ENCODE measurements around the gene CSHL1.
"Not testable (repeated sequence)": the region's sequence is repeated elsewhere in the genome, so short reads cannot be mapped to it uniquely, and the experiment has no call there.

Gene CSHL1

DNA sequence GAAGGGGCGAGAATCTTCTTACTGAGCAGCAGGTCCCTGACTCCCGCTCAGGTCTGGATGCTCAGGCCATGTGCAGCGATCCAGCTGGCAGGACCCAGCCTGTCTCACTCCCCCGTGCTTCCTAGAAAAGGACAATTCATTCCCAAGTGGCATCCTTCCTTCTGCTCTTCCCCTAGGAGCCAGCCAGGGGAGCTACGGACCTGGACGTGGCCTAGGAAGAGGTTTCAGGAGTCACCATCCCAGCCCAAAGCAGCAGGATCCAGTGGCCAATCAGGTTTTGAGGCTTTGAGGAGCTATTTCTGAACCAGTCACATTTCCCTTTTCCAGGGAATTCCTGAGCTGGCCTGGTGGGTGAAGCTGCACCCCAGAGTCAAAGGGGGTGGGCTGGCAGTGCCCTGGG, 28.8 kb upstream of the CSHL1 start:
- DNase-seq: no peak

DNA sequence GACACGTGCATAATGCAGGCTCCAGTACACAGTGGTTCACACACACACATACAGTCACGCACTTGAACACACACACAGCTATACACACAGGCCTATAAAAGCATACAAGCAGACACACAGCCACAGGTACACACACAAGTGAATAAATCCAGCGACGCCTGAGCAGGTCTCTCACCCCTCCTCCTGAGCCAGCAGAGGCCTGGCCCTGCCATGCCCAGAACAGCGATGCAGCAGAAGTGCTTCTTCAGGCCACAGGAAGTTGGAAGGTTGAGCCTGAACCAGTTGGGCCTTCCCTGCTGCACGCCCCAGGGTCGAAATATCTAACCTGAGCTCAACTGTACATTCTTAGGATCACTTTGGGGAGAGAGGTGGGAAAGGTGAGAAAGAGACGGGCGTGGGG, 28.3 kb upstream of the CSHL1 start:
- no peak for DNase-seq

DNA sequence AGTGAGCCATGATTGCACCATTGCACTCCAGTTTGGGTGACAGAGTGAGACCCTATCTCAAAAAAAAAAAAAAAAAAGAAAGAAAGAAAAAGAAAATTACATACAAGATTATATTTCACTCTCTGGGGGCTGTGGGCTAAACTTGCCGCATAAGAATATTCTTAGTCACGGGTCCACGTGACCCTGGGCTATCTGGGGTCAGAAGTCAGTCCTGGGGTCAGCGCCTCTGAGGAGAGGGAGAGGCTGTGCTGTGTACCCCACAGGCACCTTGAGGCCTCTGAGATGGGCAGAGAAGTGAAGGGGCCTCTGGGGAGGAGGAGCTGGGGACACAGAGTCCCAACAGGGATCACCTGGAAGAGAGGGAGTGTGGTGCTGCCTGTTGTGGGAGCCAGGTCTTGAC, 26.9 kb upstream of the CSHL1 start:
- no peak for DNase-seq

DNA sequence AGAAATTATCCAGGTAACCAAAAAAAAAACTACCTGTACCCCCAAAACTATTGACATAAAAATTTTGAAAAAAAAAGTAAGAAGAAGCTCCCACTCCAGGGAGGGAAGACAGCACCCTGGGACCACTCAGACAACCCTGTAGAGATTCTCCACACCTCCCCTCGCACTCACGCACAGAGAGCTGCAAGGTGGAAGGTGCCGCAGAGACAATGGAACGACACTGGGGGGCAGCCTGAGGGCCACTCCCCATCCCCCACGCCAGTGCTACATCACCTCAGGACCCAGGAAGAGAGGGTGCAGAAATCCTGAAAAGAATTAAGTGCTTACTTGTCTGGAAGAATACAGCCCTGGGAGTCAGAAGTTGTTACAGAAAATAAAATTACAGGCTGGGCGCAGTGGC, 26.3 kb upstream of the CSHL1 start:
- no peak for DNase-seq

DNA sequence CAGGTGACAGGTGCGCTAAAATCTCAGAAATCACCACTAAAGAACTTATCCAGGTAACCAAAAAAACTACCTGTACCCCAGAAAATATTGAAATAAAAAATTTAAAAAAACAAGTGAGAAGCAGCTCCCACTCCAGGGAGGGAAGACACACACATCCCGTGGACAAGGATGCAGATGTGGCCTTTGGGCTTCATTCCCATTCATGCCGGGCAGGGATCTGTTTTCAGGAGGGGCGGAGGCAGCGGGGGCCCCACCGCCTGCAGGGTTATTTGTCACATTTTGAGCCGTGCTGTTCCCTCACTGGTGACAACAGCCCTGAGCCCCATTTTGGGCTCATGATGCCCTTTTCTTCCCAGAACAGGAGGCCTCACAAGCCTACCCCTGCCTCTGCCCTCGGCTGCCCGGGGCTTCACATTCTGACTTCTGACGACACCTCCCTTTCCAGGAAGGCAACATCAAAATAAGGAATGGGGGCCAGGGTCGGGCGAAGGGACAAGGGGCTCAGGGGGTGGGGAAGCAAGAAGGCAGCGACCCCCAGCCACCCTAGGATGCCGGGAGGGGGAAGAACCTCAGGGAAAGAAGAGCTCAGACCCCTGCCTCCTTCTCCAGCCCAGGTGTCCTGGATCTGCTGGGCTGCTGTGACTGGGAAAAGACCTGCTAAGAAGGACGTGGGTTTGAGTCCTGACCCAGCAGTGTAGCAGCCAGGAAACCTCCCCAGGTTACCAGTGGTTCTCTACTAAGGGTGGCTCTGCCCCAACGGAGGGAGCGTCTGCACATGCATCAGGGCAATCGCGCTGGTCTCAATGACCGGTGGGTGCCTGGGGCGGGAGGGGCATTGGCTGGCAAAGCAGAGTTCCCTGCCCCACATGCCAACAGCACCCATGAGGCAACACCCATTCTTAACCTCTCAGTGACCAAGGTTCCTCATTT, 23.4 kb upstream of the CSHL1 start:
- no peak for DNase-seq

DNA sequence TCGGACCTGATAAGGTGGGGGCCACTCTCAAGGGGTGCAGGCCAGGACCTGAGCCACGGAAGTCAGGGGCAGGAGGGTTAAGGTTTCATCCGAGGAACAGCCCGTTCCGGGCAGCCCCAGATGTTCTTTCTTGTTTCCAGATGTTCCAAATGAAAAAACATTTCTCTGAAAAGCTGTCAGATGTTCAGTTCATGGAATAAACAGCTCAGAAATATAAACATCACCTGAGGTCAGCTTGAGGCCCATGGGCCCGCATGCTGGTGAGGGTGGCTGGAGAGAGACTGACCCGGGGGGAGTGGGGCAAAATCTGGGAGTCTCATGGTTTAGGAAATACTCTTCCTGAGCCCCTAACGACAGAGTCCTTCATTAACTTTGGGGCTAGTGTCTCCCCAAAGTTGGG, 22.5 kb upstream of the CSHL1 start:
- no peak for DNase-seq

DNA sequence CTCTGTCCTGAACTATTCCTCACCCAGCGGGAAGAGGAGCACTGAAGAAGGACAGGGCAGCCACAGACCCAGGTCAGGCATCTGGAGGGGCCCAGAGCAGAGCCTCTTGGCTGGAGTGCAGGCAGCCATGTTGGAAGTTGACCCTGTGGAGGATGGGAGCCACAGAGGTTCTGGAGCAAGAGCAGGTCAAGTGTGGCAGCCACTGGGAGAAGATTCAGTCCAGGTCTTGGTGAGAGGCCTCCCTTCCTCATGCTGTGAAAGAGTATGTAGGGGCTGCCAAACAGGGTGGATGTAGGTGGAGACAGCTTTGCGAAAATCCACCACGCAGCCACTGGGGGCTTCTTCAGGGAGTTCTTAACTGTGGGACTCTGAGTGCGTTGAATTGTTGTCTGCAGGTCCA, 21.7 kb upstream of the CSHL1 start:
- DNase-seq: no peak

DNA sequence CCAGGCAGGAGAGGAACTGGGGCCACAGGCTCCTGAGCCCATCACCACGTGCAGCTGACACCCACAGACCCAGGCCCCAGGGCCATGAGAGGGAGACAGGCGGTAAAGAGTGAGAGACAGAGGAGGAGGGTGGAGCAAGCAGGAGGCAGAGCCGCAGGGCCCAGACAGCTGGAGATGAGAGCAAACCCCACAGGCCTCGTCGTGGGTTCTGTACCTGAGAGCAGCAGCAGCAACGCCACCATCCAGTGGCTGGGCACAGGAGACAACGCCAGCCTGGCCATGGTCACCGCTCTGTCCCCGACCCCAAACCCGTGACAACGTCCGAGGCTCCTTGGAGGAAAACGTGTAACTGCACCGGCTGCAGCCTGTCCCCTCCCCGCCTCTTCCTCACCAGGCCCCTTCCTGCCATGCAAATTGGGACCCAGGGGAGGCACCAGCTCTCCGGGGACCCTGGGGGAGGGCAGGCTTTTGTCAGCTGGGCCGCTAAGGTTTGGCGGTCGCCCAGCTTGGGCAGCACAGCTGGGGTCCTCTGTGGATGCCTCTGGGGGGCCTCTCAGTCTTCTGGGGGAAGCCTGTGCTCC, 21.0 kb upstream of the CSHL1 start, which contains the start of gene CD79B:
Gene CD79B (minus strand): TSS at position 351 of the 581 bp plus-strand sequence. CDS start 70 bp downstream, at position 281.
- DNase-seq: no peak

DNA sequence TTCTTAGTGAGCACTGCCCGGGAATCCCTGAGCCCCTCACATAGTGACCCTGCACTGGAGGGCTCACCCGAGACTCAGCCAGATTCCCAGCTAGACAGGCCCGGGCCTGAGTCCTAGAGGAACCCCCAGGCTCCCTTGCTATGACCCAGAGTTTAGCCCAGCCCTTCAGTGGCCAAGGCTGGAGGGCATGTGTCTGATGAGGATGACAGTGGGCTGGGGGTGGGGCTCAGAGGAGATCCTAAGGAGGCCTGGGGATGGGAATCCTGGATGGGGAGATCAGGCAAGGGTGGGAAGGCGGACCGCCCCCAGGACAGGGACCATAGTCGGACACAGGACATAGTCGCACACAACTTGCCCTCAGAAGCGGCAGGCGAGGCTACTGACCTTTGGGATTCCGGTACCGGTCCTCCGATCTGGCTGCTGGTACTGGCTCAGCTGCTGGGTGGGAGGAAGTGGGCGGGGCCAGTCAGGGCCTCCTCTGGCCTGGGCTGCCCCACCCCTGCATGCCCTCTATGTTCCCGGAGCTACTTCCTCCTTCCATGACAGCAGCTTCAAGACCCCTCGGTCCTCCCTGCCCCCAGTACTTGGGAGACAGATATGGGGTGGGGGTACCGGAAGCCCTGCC, 20.0 kb upstream of the CSHL1 start:
- DNase-seq: no peak

DNA sequence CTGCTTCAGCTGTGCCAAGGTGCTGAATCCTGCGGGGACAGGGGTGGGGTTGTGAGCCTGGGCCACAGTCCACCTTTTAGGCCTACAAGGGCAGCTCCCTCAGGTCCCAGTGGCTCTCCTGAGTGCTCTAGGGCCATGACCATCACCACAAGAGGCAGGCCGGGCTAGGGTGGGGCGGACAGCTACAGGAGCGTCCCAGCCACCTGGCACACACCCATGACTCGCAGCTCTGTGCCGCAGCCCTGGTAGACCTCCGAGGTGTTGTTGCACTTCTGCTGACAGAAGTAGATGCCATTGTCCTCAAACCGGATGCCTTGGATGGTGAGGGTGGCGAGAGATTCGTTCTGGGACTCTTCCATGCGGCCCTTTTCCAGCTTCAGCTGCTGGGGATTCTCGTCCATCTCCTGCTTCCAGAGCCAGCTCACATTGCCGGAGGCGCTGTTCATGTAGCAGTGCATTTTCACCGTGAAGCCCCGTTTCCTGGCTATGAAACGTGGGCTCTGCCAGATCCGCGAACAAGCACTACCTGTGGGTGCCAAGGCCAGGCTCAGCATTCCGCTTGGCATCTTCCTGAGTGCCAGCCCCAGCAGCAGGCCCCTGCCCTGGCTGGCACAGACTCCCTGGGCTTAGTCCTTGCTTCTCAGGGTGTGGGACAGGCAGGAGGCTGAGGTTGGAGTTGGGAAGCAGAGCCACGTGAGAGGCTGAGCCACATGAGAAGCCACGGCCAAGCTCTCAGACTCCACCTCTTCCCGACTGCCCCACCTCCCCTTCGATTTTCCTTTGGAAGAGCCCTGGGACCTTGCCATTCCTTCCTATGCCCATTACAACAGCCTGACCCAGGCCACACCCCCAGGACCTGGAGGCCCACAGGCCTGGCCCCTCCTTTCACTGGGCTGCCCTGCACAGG, 19.1 kb upstream of the CSHL1 start:
- no peak for DNase-seq

DNA sequence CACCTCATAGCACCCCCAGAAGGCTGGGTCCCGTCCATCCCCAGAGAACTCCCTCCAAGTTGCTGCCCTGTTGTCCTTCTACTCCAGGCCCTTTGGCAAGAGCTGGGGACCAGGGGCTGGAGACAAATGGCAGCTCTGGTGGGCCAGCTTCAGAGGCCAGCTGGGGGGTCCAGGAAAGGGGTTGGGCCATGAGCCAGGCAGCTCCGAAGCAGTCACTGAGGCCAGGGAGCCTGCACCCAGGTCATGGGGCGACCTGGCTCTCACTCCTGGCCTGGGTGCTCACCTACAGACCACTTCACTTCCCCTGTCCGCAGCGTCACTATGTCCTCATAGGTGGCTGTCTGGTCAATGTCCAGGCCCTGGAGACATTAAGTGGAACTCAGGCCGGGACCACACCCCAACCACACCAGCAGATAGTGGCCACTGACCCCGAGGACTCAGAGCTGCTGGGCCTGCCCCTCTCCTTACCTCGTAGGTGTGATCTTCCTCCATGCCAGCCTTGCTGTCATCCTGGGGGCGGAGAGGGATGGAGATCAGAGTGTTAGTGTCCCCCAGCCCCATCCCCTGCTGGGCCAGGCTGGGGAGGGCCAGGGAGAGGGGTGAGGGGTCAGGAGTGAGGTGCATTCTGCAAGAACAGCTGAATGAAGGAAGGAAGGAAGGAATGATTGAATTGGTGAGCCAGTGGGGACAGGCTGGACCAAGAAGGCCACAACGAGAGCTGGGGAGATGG, 18.1 kb upstream of the CSHL1 start:
- DNase-seq: no peak

DNA sequence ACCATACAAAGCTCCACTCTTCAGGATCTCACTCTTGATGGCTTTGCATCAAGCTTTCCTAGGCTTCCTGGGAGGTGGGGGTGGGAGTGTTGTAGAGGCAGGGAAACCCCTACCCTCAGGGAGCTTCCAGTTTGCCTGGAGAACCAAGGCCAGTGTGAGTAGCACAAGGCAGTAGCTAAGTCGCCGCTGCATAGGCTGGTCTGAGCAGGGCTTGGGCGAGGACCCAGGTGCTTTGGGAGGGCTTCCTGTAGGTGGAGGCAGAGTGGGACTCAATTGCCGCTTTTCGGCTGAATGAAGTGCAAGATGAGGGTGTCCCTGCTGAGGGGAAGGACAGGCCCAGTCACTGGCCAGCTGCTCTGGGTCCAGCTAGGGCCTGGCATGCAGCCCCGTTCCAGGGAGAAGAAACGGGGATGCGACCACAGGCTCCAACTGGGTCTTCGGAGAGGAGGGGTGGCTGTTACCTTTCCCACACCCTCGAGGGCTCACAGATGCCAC, 17.2 kb upstream of the CSHL1 start:
- DNase-seq: no peak

DNA sequence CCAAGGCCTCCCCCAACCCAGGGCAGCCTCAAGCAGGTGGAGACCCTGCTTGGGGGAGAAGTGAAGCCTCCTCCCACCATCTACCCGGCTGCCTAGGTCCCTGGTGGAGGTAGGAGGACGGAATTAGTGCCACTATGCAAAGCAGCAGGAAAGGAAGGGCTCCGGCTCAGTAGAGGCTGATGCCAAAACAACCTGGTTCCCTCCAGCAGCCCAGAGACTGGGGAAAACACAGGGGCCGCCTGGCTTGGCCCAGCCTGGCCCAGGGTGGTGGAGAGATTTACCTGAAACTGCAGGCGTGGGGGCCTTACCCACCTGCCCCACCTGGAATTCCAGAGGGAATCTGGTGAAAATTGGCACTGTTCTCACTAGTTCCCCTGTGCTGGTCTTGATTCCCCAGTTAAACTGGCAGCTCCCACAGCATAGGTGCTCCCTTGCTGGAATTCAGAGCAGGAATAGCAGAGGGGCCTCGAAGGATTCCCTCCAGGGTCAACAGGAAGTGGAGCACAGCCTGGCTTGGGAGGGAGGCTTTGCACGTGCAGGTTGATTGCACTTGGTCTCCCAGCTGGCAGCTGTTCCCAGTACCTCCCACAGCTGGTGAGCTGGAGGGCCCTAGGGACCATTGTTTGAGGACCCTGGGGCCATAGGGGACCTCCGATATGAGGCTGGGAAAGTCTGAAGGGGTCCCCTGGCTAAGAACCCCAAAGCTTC, 16.6 kb upstream of the CSHL1 start:
- DNase-seq: no peak

DNA sequence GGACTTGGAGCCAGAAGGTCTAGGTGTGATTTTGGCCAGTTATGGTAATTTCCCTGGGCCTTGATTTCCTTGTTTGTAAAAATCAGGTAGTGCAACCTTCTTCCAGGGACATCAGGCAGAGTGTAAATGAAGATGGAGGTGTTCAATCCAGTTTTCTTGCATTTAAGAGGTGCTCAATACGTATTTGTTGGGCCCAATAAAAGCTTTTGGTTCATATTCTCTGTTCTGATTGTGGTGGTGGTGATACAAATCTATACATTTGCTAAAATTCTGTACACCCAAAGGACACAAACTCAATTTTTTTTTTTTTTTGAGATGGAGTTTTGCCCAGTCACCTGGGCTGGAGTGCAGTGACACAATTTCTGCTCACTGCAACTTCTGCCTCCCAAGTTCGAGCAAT, 15.1 kb upstream of the CSHL1 start:
- no peak for DNase-seq

DNA sequence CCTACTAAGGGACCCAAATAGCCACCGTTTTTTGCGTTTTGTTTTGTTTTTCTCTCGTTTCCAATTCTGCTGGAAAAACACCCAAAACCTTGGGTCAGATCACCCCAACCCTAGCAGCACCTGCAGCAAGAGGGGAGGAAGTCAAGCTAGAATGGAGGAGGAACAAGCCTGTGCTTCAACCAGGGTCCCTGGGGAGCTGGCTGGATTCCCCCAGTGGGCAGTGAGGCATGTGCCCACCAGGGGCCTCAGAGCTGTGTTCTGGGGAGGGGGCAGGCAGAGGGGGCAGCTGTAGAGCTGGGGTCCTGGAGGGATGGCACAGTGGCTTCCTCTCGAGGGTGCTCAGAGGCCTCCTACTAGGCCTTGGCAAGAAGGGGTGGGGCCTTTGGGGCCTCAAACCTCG, 14.6 kb upstream of the CSHL1 start:
- no peak for DNase-seq

DNA sequence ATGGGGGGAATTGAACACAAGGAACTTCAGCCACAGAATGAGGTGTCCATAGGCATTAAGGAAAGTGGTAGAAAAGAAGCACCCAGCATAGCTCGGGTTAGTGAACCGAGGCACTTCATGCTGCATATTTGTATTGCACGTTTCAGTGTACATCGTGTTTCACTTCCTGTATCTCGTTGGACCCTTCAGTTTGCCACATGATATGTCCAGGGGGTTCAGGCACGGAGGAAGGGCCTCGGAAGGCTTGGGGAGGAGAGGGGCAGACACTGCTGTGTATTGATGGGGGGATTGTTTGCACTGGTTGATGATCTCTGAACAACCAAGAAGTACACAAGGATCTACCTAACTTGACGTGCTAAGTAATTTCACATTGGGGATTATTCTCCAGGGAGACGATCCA, 11.3 kb upstream of the CSHL1 start:
- DNase-seq: not testable (repeated sequence)

DNA sequence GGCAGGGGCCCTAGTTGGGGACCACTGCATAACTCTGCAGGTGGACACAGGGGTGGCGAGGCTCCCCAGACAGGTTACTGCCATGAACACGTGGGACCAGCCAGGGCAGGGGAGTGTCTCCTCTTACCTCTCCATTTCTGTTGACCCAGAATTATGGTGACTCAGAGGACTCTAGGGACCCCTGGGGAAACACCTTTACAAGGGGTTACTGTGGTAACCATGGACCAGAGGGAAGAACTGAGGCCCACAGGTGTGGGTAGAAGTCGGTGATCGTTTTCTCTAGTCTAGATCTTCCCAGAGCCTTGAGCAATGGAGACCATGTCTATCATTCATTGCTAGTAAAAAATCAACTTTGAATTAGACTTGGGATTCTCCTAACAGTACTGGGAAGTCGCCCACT, 9.7 kb upstream of the CSHL1 start:
- DNase-seq: not testable (repeated sequence)

DNA sequence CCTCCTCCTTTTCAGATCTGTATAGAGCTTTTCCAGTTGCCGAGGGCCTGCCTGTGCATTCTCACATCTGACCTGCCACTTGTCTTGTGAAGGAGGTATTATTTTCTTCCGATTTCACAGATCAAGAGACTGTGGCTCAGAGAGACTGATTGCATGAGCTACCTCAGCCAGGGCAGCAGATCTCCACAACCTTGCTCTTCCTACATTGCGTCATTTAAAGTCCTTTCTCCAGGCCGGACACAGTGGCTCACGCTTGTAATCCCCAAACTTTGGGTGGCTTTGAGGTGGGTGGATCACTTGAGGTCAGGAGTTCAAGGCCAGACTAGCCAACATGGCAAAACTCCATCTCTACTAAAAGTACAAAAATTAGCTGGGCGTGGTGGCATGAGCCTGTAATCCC, 9.0 kb upstream of the CSHL1 start:
- not testable (repeated sequence) for DNase-seq

DNA sequence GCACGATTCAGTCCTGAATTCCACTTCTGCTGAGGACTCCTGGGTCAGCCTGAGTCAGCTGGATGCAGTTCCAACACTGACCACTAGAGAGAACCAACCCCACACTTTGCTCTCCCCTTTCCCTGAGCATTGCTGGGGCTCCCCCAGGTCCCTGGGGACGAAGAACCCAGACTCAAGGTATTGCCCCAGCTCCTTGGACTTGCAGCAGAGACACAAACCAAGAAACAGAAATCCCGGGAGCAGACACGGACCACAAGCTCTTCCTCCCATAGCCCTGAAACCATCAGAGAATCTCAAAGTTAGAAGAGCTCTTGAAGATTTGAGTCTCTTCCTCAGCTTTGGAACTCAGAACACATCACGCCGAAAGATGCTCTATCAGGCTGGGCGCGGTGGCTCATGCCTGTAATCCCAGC, 8.3 kb upstream of the CSHL1 start:
- peak; percentile 39 for DNase-seq

DNA sequence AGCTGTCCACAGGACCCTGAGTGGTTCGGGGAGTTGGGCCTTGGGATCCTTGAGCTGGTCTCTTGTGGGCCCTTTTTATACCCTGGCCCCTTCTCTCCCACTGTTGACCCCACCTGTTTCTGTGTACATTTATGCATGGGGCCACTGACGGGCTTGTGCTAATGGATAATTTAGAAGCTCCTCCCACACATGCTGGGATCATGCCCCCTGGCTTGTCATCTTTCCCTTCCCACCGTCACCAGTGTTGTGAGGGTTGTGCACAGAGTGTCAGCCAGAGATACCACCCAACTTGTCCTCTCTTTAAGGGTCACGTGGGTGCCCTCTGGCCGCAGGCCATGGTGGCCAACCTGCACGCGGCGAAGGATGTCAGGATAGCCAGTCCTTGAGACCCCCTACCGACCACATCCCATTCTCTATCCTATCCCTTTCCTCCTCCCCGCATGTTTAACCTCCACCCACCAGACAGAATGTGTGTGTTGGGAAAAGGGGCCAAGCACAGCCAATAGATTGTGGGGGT, 7.8 kb upstream of the CSHL1 start, which contains the start of gene GH1:
Gene GH1 (minus strand): TSS at position 51 of the 517 bp plus-strand sequence. CDS start 63 bp downstream, outside the sequence.
- not testable (repeated sequence) for DNase-seq

DNA sequence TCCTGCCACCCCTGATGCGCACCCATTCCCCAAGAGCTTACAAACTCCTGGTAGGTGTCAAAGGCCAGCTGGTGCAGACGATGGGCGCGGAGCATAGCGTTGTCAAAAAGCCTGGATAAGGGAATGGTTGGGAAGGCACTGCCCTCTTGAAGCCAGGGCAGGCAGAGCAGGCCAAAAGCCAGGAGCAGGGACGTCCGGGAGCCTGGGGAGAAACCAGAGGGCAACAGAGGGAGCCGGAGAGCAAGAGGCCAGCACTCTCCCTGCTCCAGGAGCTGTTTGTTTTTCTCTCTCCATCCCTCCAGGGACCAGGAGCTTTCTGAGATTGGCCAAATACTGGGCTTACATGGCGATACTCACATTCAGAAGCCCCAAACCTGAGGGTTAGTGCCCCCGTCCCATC, 7.2 kb upstream of the CSHL1 start:
- no peak for DNase-seq
